GM19397 (cell line): Measurements from ENCODE around the gene IGSF5.
"Not testable (repeated sequence)": the region's sequence is repeated elsewhere in the genome, so short reads cannot be mapped to it uniquely, and the experiment has no call there.

Source experiments
- ATAC-seq: cut with Tn5 transposase; IDR thresholded peaks from one replicate; pipeline ENCODE4 v1.9.1; 2021; ENCODE audit warnings: mild to moderate bottlenecking, moderate library complexity; ENCODE audit not compliant: unreplicated experiment

Gene IGSF5

GRCh38 chr21:39737376-39738000 lies 7.5 kb upstream of the IGSF5 start:
- ATAC-seq: no peak

- ATAC-seq: no peak
Measured at GRCh38 chr21:39738566-39738965, 6.4 kb upstream of the IGSF5 start.

- ATAC-seq: not testable (repeated sequence)
Measured at GRCh38 chr21:39739531-39739930, 5.5 kb upstream of the IGSF5 start.

- ATAC-seq: not testable (repeated sequence)
Measured at GRCh38 chr21:39742561-39742960, 2.4 kb upstream of the IGSF5 start.

GRCh38 chr21:39745332-39745731 lies 349 bp downstream of the IGSF5 start:
- ATAC-seq: not testable (repeated sequence)

- no peak for ATAC-seq
Measured at GRCh38 chr21:39750670-39751069, 5.7 kb downstream of the IGSF5 start.

- no peak for ATAC-seq
Measured at GRCh38 chr21:39754811-39755210, 9.8 kb downstream of the IGSF5 start.

- no peak for ATAC-seq
Measured at GRCh38 chr21:39756285-39756684, 11.3 kb downstream of the IGSF5 start.

- ATAC-seq: no peak
Measured at GRCh38 chr21:39763272-39763970, 18.4 kb downstream of the IGSF5 start.

- no peak for ATAC-seq
Measured at GRCh38 chr21:39774227-39774626, 29.2 kb downstream of the IGSF5 start.

- ATAC-seq: no peak
Measured at GRCh38 chr21:39775816-39776215, 30.8 kb downstream of the IGSF5 start.

GRCh38 chr21:39776589-39776988 lies 31.6 kb downstream of the IGSF5 start:
- ATAC-seq: no peak

GRCh38 chr21:39781331-39781730 lies 36.3 kb downstream of the IGSF5 start:
- no peak for ATAC-seq

GRCh38 chr21:39788383-39788782 lies 43.4 kb downstream of the IGSF5 start:
- ATAC-seq: no peak

GRCh38 chr21:39796466-39796865 lies 51.5 kb downstream of the IGSF5 start:
- ATAC-seq: no peak

GRCh38 chr21:39799178-39799577 lies 54.2 kb downstream of the IGSF5 start:
- ATAC-seq: no peak

GRCh38 chr21:39800311-39800710 lies 55.3 kb downstream of the IGSF5 start:
- no peak for ATAC-seq

GRCh38 chr21:39802217-39802616 lies 57.2 kb downstream of the IGSF5 start:
- ATAC-seq: no peak

- ATAC-seq: no peak
Measured at GRCh38 chr21:39803393-39803792, 58.4 kb downstream of the IGSF5 start.

- ATAC-seq: no peak
Measured at GRCh38 chr21:39804240-39804639, 59.3 kb downstream of the IGSF5 start.

GRCh38 chr21:39805983-39806382 lies 61.0 kb downstream of the IGSF5 start:
- ATAC-seq: no peak

GRCh38 chr21:39807738-39808137 lies 62.8 kb downstream of the IGSF5 start:
- no peak for ATAC-seq

GRCh38 chr21:39809936-39810335 lies 65.0 kb downstream of the IGSF5 start:
- ATAC-seq: no peak
